Trophoblast cell (in vitro differentiated cells and primary cell): ENCODE measurements around the gene ZNF530.

Experiments
- DNase-seq, 2 donors: peaks; one replicate each; pipeline ENCODE4 v3.0.0-alpha.2; 2016
- H2AFZ ChIP-seq: 2 replicates; pipeline ENCODE4 v1.6.1; 2013; ENCODE audit warnings: low read length, moderate library complexity, mild to moderate bottlenecking; ENCODE audit not compliant: insufficient read depth, poor library complexity
- H2AK5ac ChIP-seq: 2 replicates; pipeline ENCODE4 v1.6.1; 2013; ENCODE audit warnings: mild to moderate bottlenecking, low read length
- H2BK120ac ChIP-seq: 2 replicates; pipeline ENCODE4 v1.6.1; 2013; ENCODE audit warnings: low read length, mild to moderate bottlenecking, moderate library complexity; ENCODE audit not compliant: insufficient read depth, poor library complexity
- H2BK12ac ChIP-seq: 2 replicates; pipeline ENCODE4 v1.6.1; 2013; ENCODE audit warnings: mild to moderate bottlenecking, low read length, moderate library complexity
- H2BK5ac ChIP-seq: 2 replicates; pipeline ENCODE4 v1.6.1; 2013; ENCODE audit warnings: low read length, low read depth, moderate library complexity, mild to moderate bottlenecking; ENCODE audit not compliant: poor library complexity
- H3K14ac ChIP-seq: 2 replicates; pipeline ENCODE4 v1.6.1; 2013; ENCODE audit warnings: mild to moderate bottlenecking, low read length
- H3K18ac ChIP-seq: 2 replicates; pipeline ENCODE4 v1.6.1; 2013; ENCODE audit warnings: mild to moderate bottlenecking, low read length
- H3K23ac ChIP-seq: 2 replicates; pipeline ENCODE4 v1.6.1; 2013; ENCODE audit warnings: low read length
- H3K27ac ChIP-seq: 2 replicates; pipeline ENCODE4 v1.5.1; 2013; ENCODE audit warnings: low read depth, mild to moderate bottlenecking, inconsistent platforms, low read length, moderate library complexity
- H3K27me3 ChIP-seq: 2 replicates; pipeline ENCODE4 v1.6.1; 2013; ENCODE audit warnings: inconsistent platforms, mild to moderate bottlenecking, low read length, moderate library complexity; ENCODE audit not compliant: insufficient read depth
- H3K36me3 ChIP-seq, 2 experiments: 1 replicate in 1 of 2; 2 replicates in 1 of 2; pipeline ENCODE4 v1.6.1; 2013; ENCODE audit warnings: low read length in 2 of 2, mild to moderate bottlenecking in 2 of 2, moderate library complexity in 1 of 2; ENCODE audit not compliant: insufficient read depth in 2 of 2, control insufficient read depth in 1 of 2
- H3K4ac ChIP-seq: 2 replicates; pipeline ENCODE4 v1.6.1; 2013; ENCODE audit warnings: low read depth, mild to moderate bottlenecking, low read length, moderate library complexity
- H3K4me1 ChIP-seq, 2 experiments: 1 replicate in 1 of 2; 2 replicates in 1 of 2; pipeline ENCODE4 v1.6.1; 2013; ENCODE audit warnings: low read length in 2 of 2, mild to moderate bottlenecking in 2 of 2, moderate library complexity in 1 of 2; ENCODE audit not compliant: insufficient read depth in 2 of 2, control insufficient read depth in 1 of 2
- H3K4me2 ChIP-seq: 2 replicates; pipeline ENCODE4 v1.6.1; 2013; ENCODE audit warnings: inconsistent platforms, mild to moderate bottlenecking, low read length, moderate library complexity
- H3K4me3 ChIP-seq: 2 replicates; pipeline ENCODE4 v1.5.1; 2013; ENCODE audit warnings: mild to moderate bottlenecking, low read depth, low read length, inconsistent platforms
- H3K79me1 ChIP-seq: one replicate; pipeline ENCODE4 v1.6.1; 2013; ENCODE audit warnings: low read length
- H3K79me2 ChIP-seq: 2 replicates; pipeline ENCODE4 v1.6.1; 2013; ENCODE audit warnings: low read length, mild to moderate bottlenecking; ENCODE audit not compliant: control insufficient read depth, insufficient read depth, poor library complexity
- H3K9ac ChIP-seq: 2 replicates; pipeline ENCODE4 v1.6.1; 2013; ENCODE audit warnings: mild to moderate bottlenecking, low read length
- H3K9me3 ChIP-seq: 2 replicates; pipeline ENCODE4 v1.6.1; 2013; ENCODE audit warnings: low read depth, mild to moderate bottlenecking, control low read depth, inconsistent platforms, low read length; ENCODE audit not compliant: insufficient read depth
- H4K12ac ChIP-seq: 2 replicates; pipeline ENCODE4 v1.6.1; 2013; ENCODE audit warnings: low read depth, mild to moderate bottlenecking, low read length, moderate library complexity
- H4K8ac ChIP-seq: 2 replicates; pipeline ENCODE4 v1.6.1; 2013; ENCODE audit warnings: low read depth, mild to moderate bottlenecking, low read length, moderate library complexity
- H4K91ac ChIP-seq: one replicate; pipeline ENCODE4 v1.6.1; 2013; ENCODE audit warnings: low read depth, mild to moderate bottlenecking, low read length, moderate library complexity
- WGBS: extraction: QIAGEN DNeasy Blood & Tissue Kit; methylation state at CpG from one replicate; pipeline ENCODE4 v1.1.7; 2013; ENCODE audit warnings: missing lambda C conversion rate; ENCODE audit not compliant: insufficient read length, insufficient coverage; ENCODE audit errors: extremely low coverage; 5-methylcytosine and 5-hydroxymethylcytosine counted together

The ZNF530 gene

GRCh38 chr19:57566396-57567265 lies 33.1 kb upstream of the ZNF530 start:
- H4K12ac ChIP-seq: no peak overlapping the region
- H3K14ac ChIP-seq: no peak overlapping the region
- no peak overlapping the region for H2AK5ac ChIP-seq
- H3K4ac ChIP-seq: no peak overlapping the region
- no peaks in the 10 kb centered on the region for H3K27me3 ChIP-seq
- H3K4me1 ChIP-seq: no peaks in the 10 kb centered on the region
- H4K91ac ChIP-seq: no peak overlapping the region
- no peak overlapping the region for H3K9ac ChIP-seq
- H3K9me3 ChIP-seq: peaks cover 34% of the 10 kb centered on the region
- no peak overlapping the region for H2BK120ac ChIP-seq
- no peak overlapping the region for H3K27ac ChIP-seq
- H3K79me2 ChIP-seq: no peaks in the 10 kb centered on the region
- H3K23ac ChIP-seq: no peak overlapping the region
- DNase-seq: no peak
- H2BK12ac ChIP-seq: no peak overlapping the region
- no peak overlapping the region for H2AFZ ChIP-seq
- no peak overlapping the region for H2BK5ac ChIP-seq
- no peak overlapping the region for H4K8ac ChIP-seq
- peaks cover 2 to 5% of the 10 kb centered on the region in 2 experiments for H3K36me3 ChIP-seq
- H3K79me1 ChIP-seq: no peaks in the 10 kb centered on the region
- H3K4me3 ChIP-seq: no peak overlapping the region
- H3K4me2 ChIP-seq: no peak overlapping the region
- no CpG with 5 or more reads among the region's 7 CpGs for WGBS
- no peak overlapping the region for H3K18ac ChIP-seq

GRCh38 chr19:57570707-57571106 lies 29.0 kb upstream of the ZNF530 start:
- Histone ChIP-seq H3K79me1 (no peaks in the 10 kb centered on the region), H2BK12ac (no peak overlapping the region), H3K79me2 (no peaks in the 10 kb centered on the region), H3K18ac (no peak overlapping the region), H3K14ac (no peak overlapping the region), H2BK5ac (no peak overlapping the region), H3K4ac (no peak overlapping the region), H3K4me3 (no peak overlapping the region), H2AK5ac (no peak overlapping the region), H3K9me3 (peaks cover 59% of the 10 kb centered on the region), H3K23ac (no peak overlapping the region), H3K27ac (no peak overlapping the region), H3K4me1 (no peaks in the 10 kb centered on the region), H2AFZ (no peak overlapping the region), H4K12ac (no peak overlapping the region), H4K8ac (no peak overlapping the region), H4K91ac (no peak overlapping the region), H2BK120ac (no peak overlapping the region), H3K27me3 (no peaks in the 10 kb centered on the region), H3K9ac (no peak overlapping the region), H3K4me2 (no peak overlapping the region), H3K36me3 (peaks cover 23 to 45% of the 10 kb centered on the region in 2 experiments)
- no peak for DNase-seq

- Histone ChIP-seq H3K23ac (no peak overlapping the region), H3K4ac (no peak overlapping the region), H3K9me3 (peaks cover 64% of the 10 kb centered on the region), H4K12ac (no peak overlapping the region), H3K4me3 (no peak overlapping the region), H4K91ac (no peak overlapping the region), H3K79me1 (no peaks in the 10 kb centered on the region), H3K79me2 (no peaks in the 10 kb centered on the region), H3K36me3 (peaks cover 32 to 57% of the 10 kb centered on the region in 2 experiments), H2BK5ac (no peak overlapping the region), H3K27ac (no peak overlapping the region), H2AFZ (no peak overlapping the region), H3K4me2 (no peak overlapping the region), H3K14ac (no peak overlapping the region), H2AK5ac (no peak overlapping the region), H3K9ac (no peak overlapping the region), H4K8ac (no peak overlapping the region), H3K27me3 (no peaks in the 10 kb centered on the region), H3K18ac (no peak overlapping the region), H2BK12ac (no peak overlapping the region), H3K4me1 (no peaks in the 10 kb centered on the region), H2BK120ac (no peak overlapping the region)
- no peak for DNase-seq
- no CpG with 5 or more reads among the region's 3 CpGs for WGBS
Measured at GRCh38 chr19:57572415-57572947, 27.2 kb upstream of the ZNF530 start.

GRCh38 chr19:57576661-57577060 lies 23.0 kb upstream of the ZNF530 start:
- no peak overlapping the region for H3K4ac ChIP-seq
- H3K79me2 ChIP-seq: peaks cover 4% of the 10 kb centered on the region
- H3K9me3 ChIP-seq: peaks cover 42% of the 10 kb centered on the region

More at GRCh38 chr19:57576661-57577060, 23.0 kb upstream of the ZNF530 start:
- H2BK12ac ChIP-seq: no peak overlapping the region
- H2BK120ac ChIP-seq: no peak overlapping the region
- H3K27me3 ChIP-seq: no peaks in the 10 kb centered on the region
- no peak overlapping the region for H3K9ac ChIP-seq
- no peak overlapping the region for H3K4me3 ChIP-seq
- no peak overlapping the region for H2AFZ ChIP-seq
- peaks cover 3 to 8% of the 10 kb centered on the region in 2 experiments for H3K4me1 ChIP-seq
- no peak overlapping the region for H3K23ac ChIP-seq
- H3K27ac ChIP-seq: no peak overlapping the region
- H3K18ac ChIP-seq: no peak overlapping the region
- no peak overlapping the region for H3K4me2 ChIP-seq
- H3K79me1 ChIP-seq: peaks cover 5% of the 10 kb centered on the region
- no peak overlapping the region for H3K14ac ChIP-seq
- H2BK5ac ChIP-seq: no peak overlapping the region
- no peak overlapping the region for H4K8ac ChIP-seq
- H4K12ac ChIP-seq: no peak overlapping the region
- H3K36me3 ChIP-seq: peaks cover 30 to 53% of the 10 kb centered on the region in 2 experiments
- DNase-seq: no peak
- no peak overlapping the region for H2AK5ac ChIP-seq
- no peak overlapping the region for H4K91ac ChIP-seq
